GM23338 (cell line): ENCODE measurements around the gene ZNF326.
"Not testable (repeated sequence)": the region's sequence is repeated elsewhere in the genome, so short reads cannot be mapped to it uniquely, and the experiment has no call there.

Experiments
- CREB1 ChIP-seq: fragments of 250-450 bp; sonication (Bioruptor Pico); IDR thresholded peaks from 2 replicates; pipeline ENCODE4 v1.5.0; 2020; ENCODE audit warnings: low read depth, mild to moderate bottlenecking, moderate library complexity
- EZH2 ChIP-seq: fragments of 200-600 bp; sonication (generic); IDR thresholded peaks from one replicate; pipeline ENCODE4 v1.8.0; 2017; ENCODE audit warnings: antibody characterized with exemption, mild to moderate bottlenecking, low read depth; ENCODE audit not compliant: unreplicated experiment
- EZH2phosphoT487 ChIP-seq: fragments of 200-600 bp; sonication (generic); IDR thresholded peaks from one replicate; pipeline ENCODE4 v1.8.1; 2018; ENCODE audit warnings: antibody characterized with exemption; ENCODE audit not compliant: unreplicated experiment
- JUNB ChIP-seq: IDR thresholded peaks from one replicate; pipeline ENCODE4 v1.6.1; 2016; ENCODE audit warnings: antibody characterized with exemption; ENCODE audit not compliant: unreplicated experiment
- POLR2AphosphoS5 ChIP-seq: IDR thresholded peaks from 2 replicates; pipeline ENCODE4 v1.6.1; 2016; ENCODE audit warnings: antibody characterized with exemption, low read depth
- TF ChIP-seq, protein P1 (sequence below), 2 experiments: fragments of 200-600 bp in 1 of 2; sonication (generic) in 1 of 2; conservative IDR thresholded peaks; 2 replicates each; pipeline versions ENCODE4 v1.5.1 to v1.6.1; 2016 to 2017; ENCODE audit warnings: antibody characterized with exemption in 2 of 2, low read depth in 2 of 2, mild to moderate bottlenecking in 2 of 2, moderate library complexity in 1 of 2

DNA sequence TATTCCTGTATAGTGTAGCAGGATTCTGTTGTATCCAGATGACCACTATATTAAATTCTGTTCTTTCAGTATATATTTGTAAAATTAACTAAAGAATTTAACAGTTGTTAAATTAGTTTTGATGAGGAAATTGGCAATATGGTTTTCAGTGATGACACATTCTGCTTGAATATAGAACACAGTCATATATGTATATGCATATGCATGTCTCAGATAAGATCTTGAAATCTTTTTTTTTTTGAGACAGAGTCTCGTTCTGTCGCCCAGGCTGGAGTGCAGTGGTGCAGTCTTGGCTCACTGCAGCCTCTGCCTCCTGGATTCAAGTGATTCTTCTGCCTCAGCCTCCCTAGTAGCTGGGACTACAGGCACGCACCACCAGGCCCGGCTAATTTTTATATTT is 2.2 kb downstream of the ZNF326 start:
- TF ChIP-seq, protein P1, sequence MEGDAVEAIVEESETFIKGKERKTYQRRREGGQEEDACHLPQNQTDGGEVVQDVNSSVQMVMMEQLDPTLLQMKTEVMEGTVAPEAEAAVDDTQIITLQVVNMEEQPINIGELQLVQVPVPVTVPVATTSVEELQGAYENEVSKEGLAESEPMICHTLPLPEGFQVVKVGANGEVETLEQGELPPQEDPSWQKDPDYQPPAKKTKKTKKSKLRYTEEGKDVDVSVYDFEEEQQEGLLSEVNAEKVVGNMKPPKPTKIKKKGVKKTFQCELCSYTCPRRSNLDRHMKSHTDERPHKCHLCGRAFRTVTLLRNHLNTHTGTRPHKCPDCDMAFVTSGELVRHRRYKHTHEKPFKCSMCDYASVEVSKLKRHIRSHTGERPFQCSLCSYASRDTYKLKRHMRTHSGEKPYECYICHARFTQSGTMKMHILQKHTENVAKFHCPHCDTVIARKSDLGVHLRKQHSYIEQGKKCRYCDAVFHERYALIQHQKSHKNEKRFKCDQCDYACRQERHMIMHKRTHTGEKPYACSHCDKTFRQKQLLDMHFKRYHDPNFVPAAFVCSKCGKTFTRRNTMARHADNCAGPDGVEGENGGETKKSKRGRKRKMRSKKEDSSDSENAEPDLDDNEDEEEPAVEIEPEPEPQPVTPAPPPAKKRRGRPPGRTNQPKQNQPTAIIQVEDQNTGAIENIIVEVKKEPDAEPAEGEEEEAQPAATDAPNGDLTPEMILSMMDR (conservative IDR thresholded peaks at IDR 0.05; ENCODE audit: low read depth in 2 of 2) = not testable (repeated sequence)
- not testable (repeated sequence) for TF ChIP-seq POLR2AphosphoS5; JUNB; EZH2phosphoT487; EZH2; CREB1 (CRISPR knock-in tag)
